ENCODE results near the gene PGGHG.

The PGGHG gene

DNA sequence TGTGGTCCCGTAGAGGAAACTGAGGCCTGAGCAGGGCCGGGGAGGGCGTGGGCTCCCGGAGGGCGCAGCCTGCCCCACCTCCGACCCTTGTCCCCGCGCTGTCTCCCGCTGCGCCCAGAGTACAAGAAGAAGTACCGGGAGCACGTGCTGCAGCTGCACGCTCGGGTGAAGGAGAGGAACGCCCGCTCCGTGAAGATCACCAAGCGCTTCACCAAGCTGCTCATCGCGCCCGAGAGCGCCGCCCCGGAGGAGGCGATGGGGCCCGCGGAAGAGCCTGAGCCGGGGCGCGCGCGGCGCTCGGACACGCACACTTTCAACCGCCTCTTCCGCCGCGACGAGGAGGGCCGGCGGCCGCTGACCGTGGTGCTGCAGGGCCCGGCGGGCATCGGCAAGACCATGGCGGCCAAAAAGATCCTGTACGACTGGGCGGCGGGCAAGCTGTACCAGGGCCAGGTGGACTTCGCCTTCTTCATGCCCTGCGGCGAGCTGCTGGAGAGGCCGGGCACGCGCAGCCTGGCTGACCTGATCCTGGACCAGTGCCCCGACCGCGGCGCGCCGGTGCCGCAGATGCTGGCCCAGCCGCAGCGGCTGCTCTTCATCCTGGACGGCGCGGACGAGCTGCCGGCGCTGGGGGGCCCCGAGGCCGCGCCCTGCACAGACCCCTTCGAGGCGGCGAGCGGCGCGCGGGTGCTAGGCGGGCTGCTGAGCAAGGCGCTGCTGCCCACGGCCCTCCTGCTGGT lies 8.8 kb upstream of the PGGHG start:
- CTCF ChIA-PET: no interaction called here
- DNase-seq (ENCODE audit: low read depth, low spot score): no peak
- H3K4me3 ChIP-seq (ENCODE audit: low read depth, low read length): no peak overlapping the region; the same call in none of the 2 replicates
- POLR2A ChIA-PET: no interaction called here
- TF ChIP-seq, protein P1, sequence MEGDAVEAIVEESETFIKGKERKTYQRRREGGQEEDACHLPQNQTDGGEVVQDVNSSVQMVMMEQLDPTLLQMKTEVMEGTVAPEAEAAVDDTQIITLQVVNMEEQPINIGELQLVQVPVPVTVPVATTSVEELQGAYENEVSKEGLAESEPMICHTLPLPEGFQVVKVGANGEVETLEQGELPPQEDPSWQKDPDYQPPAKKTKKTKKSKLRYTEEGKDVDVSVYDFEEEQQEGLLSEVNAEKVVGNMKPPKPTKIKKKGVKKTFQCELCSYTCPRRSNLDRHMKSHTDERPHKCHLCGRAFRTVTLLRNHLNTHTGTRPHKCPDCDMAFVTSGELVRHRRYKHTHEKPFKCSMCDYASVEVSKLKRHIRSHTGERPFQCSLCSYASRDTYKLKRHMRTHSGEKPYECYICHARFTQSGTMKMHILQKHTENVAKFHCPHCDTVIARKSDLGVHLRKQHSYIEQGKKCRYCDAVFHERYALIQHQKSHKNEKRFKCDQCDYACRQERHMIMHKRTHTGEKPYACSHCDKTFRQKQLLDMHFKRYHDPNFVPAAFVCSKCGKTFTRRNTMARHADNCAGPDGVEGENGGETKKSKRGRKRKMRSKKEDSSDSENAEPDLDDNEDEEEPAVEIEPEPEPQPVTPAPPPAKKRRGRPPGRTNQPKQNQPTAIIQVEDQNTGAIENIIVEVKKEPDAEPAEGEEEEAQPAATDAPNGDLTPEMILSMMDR (IDR thresholded peaks at IDR 0.05; ENCODE audit: insufficient read depth, low read length, missing control alignments): no peak

DNA sequence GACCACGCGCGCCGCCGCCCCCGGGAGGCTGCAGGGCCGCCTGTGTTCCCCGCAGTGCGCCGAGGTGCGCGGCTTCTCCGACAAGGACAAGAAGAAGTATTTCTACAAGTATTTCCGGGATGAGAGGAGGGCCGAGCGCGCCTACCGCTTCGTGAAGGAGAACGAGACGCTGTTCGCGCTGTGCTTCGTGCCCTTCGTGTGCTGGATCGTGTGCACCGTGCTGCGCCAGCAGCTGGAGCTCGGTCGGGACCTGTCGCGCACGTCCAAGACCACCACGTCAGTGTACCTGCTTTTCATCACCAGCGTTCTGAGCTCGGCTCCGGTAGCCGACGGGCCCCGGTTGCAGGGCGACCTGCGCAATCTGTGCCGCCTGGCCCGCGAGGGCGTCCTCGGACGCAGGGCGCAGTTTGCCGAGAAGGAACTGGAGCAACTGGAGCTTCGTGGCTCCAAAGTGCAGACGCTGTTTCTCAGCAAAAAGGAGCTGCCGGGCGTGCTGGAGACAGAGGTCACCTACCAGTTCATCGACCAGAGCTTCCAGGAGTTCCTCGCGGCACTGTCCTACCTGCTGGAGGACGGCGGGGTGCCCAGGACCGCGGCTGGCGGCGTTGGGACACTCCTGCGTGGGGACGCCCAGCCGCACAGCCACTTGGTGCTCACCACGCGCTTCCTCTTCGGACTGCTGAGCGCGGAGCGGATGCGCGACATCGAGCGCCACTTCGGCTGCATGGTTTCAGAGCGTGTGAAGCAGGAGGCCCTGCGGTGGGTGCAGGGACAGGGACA lies 8.0 kb upstream of the PGGHG start:
- no peak for DNase-seq (ENCODE audit: low read depth, low spot score)
- POLR2A ChIA-PET: no interaction called here
- CTCF ChIA-PET: interaction anchor here (1.4 kb wide), 1 partner anchor 82 kb away, joined by 4 read pairs; no protein-coding TSS in a partner anchor
- TF ChIP-seq, protein P1 (IDR thresholded peaks at IDR 0.05; ENCODE audit: insufficient read depth, low read length, missing control alignments): no peak
- H3K4me3 ChIP-seq (ENCODE audit: low read depth, low read length): no peak overlapping the region

DNA sequence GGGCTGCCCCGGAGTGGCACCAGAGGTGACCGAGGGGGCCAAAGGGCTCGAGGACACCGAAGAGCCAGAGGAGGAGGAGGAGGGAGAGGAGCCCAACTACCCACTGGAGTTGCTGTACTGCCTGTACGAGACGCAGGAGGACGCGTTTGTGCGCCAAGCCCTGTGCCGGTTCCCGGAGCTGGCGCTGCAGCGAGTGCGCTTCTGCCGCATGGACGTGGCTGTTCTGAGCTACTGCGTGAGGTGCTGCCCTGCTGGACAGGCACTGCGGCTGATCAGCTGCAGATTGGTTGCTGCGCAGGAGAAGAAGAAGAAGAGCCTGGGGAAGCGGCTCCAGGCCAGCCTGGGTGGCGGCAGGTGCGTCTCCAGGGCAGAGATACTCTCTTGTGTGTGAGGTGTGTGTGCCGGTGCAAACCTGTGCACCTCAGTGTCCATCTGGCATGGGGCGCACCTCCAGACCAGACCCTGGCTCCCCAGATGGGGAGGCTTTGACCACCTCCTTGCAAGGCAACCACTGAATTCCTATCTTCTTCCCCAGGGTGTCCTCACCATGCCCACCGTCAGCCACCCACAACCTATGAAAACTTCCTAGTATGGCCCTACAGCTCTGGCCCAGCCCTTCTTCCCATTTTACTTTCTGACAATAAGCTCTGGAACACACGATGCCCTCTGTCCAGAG lies 7.3 kb upstream of the PGGHG start:
- ChIA-PET POLR2A (no interaction called here), CTCF (interaction anchor here (1.4 kb wide), 1 partner anchor 81 kb away, joined by 4 read pairs; no protein-coding TSS in a partner anchor)
- TF ChIP-seq, protein P1 (IDR thresholded peaks at IDR 0.05; ENCODE audit: insufficient read depth, low read length, missing control alignments): no peak
- no peak for DNase-seq (ENCODE audit: low read depth, low spot score)
- no peak overlapping the region for H3K4me3 ChIP-seq (ENCODE audit: low read depth, low read length)

DNA sequence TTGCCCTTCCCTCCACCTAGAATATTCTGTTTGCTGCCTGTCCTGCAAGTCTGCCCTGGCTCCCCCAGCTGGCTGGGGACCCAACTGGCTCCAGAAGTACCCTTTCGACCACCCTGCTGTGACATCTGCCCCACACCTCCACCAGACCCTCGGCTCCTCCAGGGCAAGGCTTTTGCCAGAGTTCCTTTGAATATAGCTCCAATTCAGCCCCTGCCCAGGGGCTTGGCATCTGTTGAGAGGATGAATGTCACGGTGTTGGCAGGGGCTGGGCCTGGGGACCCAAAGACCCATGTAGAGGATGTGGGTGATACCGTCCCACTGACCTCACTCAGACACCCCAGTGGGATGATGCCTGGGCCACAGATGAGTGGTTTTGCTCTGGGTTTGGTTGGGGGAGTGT lies 6.8 kb upstream of the PGGHG start:
- DNase-seq (ENCODE audit: low read depth, low spot score): no peak
- no peak overlapping the region for H3K4me3 ChIP-seq (ENCODE audit: low read depth, low read length)
- ChIA-PET CTCF (interaction anchor here (1.4 kb wide), 1 partner anchor 80 kb away, joined by 4 read pairs; no protein-coding TSS in a partner anchor), POLR2A (no interaction called here)
- TF ChIP-seq, protein P1 (IDR thresholded peaks at IDR 0.05; ENCODE audit: insufficient read depth, low read length, missing control alignments): no peak

DNA sequence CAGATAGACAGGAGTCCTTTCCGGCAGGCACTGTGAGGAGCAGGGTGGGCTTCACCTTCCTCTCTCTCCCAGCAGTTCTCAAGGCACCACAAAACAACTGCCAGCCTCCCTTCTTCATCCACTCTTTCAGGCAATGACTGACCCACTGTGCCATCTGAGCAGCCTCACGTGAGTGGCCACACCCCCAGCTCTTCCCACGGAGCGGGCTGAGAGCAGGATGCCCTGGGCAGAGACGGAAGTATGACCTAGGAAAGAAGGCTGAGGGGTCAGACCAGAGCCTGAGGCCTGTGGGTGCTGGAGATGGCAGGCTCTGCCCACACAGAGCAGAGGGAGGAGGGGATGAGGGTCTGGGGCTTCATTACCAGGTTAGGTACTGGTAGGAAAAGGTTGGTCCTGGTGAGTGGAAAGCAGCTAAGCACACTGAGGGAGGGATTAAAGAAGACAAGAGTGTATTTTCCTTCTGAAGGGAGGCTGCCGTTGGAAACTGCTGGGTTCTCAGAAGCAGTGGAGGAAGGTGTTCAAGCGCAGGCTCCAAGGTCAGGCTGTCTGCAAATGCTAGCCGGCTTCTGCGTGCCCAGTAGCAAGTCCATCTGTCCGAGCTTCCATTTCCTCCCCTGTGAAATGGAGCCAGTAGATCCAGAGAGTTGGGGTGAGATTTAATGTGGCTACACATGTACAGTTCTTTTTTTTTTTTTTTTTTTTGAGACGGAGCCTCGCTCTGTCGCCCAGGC lies 6.1 kb upstream of the PGGHG start:
- ChIA-PET CTCF (interaction anchor here (1.0 kb wide), 1 partner anchor 31 kb away, joined by 5 read pairs; no protein-coding TSS in a partner anchor), POLR2A (no interaction called here)
- DNase-seq (ENCODE audit: low read depth, low spot score): no peak

More for the DNA sequence above, 6.1 kb upstream of the PGGHG start:
- H3K4me3 ChIP-seq (ENCODE audit: low read depth, low read length): no peak overlapping the region
- TF ChIP-seq, protein P1 (IDR thresholded peaks at IDR 0.05; ENCODE audit: insufficient read depth, low read length, missing control alignments): no peak
